CD1c-positive myeloid dendritic cell (primary cell): Measurements from ENCODE around the gene NCKAP5L.
"Not testable (repeated sequence)": the region's sequence is repeated elsewhere in the genome, so short reads cannot be mapped to it uniquely, and the experiment has no call there.

Experiments
- DNase-seq: peaks from one replicate; pipeline ENCODE4 v3.0.0-alpha.2; 2016; ENCODE audit errors: extremely low spot score

NCKAP5L gene

DNA sequence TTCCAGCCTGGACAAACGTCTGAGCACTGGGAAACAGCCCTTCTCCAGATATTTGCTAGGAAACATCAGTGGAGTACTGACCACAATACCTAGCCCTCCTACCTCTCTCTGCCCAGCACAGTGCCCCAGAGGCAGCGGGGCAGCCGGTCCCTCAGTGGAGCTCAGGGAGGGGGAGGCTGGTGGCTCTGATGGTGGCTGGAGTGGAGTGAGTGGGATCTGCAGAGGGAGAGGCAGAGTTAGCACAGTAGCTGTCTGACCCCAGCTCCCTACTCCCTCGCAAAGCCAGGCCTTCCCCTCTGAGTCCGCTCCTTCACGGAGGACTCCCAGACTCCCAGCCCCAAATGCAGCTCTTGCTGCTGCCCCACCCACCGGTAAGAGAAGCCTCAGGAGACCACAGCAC is 30.0 kb downstream of the NCKAP5L start:
- no peak for DNase-seq

DNA sequence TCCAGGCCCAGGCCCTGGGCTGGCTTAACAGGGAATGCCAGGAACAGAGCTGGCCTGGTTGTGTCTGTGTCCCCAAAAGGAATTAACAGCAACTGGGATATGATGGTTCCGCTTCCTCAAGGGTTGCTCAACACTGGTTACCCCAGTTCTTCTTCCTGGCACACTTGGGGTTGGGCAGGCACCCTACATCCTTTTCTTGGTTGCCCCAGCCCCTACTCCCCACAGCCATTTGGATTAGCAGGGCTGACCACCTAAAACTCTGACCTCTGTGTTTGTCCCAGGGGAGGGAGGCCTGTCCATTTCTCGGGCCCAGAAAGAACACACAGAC is 30.8 kb downstream of the NCKAP5L start:
- peak; percentile 41 for DNase-seq

DNA sequence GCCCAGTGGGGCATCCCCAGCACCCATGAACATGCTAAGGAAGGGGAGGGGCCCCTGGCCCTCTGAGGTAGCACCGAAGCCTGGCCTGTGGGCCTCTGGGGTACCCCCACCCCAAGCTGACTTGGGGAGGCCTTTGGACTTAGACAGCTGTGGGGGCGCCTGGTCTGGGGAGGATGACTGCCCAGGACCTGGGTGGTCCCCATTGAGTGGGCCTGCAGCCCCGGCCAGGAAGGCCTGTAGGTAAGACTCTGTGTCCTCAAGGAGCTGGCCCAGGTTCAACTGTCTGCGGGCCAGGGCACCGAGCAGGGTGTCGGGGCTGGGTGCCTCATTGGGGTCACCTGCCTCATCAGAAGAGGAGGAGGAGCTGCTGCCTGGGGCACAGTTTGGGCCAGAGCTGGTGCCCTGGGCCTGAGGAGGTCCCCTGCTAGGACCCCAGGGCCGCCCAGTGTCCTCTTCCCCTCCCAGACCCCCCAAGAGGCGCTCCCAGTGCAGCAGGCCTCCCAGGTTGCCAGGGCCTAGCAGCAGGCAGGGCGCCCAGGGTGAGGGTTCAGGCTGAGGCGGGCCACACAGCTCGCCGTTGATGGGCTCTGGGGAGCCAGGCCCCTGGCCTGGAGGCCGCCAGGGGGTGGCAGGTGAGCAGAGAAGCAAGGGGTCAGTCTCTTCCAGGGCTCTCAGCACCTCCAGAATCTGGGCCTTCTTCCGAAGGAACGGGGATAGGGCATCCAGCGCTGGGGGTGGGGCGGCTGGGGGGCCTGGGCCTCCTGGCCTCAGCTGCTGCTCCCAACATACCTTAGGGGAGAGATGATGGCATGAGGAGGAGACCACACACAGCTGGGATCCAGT is 31.4 kb downstream of the NCKAP5L start:
- DNase-seq, result no peak

DNA sequence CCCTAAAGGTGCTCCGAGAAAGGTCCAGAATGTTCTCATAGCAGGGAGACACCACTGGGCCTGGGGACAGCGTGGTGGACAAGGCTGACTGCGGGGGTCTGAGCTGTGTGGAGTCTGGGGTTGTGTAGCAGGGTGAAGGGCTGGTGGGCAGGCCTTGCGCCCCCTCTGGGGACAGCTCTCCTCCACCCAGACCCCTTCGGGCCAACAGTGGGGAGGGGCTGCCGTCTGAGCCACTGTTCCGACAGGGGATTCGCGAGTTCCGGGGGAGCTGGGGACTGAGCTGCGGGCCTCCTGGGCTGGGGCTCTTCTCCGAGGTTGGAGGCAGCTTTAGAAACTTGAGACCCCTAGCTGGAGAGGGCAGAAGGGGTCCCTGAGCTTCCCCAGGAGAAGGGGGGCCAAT is 32.1 kb downstream of the NCKAP5L start:
- DNase-seq, result no peak

DNA sequence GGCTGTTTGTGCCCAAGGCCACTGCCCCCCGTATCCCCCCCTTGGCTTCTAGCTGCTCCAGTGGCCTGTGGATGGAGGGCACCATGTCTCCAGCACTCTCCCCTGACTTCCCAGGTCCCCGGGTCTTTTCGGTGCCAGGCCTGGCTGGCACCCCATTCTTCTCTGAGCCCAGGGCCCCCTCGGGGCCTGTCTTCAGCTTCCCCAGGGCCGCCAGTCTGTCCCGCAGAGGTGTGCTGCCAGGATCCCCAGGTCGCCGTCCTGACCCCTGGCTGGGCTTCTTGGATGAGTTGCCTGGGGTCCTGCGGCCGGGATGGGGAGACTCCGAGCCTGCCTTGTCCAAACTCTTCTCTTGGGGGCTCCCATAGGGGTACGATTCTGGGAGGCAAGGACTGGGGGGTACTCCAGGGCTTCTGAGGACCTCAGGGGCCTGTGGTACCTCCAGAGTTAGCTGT is 32.5 kb downstream of the NCKAP5L start:
- DNase-seq, result no peak

DNA sequence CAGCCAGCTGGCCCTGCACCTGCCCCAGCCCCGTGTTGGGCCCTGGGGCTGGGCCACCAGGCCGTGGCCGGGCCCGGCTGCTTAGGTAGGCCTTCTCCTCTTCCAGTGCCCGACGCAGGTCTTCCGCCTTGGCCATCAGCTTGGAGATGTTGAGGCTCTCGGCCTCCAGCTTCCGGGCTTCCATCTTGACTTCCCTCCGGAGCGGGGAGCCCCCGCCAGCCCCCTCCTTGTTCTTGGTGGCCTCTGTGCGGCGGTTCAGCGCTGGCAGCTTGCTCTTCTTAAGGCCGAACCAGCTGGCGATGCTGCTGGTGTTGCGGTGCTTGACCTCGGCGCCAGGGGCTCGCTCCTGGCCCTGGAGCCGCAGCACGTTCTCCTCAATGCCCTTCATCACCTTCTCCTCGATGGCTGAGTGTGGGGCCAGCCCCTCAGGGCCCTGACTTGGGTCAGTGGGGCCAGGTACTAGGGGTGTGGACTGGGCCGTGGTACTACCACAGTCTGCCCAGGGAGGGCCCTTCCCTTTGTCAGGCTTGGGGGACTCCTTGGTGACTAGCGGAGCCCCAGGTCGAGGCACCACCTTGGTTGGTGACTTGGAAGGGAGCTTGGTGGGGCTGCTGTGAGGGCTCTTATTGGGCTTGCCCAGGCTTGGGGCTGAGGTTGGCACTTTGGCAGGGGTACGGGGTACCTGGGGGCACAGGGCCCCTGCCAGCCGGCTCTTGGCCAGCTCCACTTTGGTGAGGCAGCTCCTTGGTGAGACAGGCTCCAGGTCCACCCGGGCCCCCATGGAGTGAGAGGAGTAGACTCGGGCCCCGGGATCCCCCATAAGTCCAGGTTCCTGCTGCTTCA is 33.2 kb downstream of the NCKAP5L start:
- DNase-seq, result no peak

DNA sequence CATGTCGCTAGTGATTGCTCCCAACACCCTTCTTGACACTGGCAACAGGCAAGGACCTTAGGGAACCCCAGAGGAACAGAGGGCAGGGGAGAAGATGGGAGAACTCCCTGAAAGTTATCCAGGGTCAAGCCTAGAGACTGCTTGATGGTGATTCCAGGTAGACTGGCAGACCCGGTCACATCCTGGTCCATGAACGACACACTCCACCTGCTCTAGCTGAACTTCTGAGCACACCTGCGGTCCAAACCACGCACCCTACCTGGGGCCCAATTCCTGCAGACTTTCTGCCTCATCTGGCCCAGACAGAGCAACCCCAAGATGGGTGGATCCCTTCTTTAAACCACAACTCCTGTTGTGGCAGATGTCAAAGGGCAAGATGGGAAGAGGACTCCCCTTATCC is 34.2 kb downstream of the NCKAP5L start:
- DNase-seq, result no peak

DNA sequence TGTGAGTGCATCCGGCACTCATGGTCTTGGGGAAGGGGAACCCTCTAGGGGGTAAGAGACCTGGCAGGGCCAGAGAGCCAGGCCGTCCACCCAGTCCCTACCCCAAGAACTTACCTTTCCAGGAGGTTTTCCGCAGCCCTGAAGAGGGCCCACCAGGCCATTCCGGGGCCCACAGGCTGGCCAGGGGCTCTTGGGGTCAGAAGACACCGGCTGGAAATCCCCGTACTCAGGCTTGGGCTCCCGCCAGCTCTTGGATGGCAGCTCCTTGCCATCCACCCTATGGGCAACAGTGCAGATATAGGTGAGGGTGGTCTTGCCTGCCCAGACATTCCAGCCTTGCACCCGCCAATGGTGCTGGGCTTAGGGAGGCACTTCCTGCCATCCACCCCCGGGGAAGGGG is 34.6 kb downstream of the NCKAP5L start:
- DNase-seq, result no peak

DNA sequence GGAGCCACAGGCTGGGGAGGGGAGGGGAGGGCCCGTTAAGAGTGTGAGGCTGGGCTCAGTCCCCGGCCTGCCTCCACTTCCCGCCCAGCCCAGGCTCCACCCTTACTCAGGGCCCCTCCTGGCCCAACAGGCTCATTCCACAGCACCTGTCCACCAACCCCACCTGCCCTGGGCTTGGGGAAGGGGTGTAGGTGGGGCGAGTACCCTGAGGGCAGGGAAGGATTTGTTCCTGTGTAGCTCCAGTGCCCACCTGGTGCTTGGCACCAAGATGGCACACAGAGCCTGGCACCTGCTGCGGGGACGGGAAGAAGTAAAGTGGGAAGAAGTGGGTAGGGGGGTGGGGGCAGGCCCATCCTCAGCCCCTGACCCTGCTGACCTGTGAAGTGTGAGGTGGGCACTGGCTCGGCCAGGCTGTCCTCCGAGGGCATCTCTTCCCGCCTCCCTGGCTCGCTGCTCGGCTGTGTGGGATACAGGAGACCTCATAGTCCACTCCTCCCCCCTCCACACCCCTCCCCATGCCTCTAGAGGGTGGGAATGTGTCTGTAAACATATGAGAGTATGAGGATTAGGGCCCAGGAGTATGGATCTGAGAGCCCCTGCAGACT is 35.1 kb downstream of the NCKAP5L start:
- no peak for DNase-seq

DNA sequence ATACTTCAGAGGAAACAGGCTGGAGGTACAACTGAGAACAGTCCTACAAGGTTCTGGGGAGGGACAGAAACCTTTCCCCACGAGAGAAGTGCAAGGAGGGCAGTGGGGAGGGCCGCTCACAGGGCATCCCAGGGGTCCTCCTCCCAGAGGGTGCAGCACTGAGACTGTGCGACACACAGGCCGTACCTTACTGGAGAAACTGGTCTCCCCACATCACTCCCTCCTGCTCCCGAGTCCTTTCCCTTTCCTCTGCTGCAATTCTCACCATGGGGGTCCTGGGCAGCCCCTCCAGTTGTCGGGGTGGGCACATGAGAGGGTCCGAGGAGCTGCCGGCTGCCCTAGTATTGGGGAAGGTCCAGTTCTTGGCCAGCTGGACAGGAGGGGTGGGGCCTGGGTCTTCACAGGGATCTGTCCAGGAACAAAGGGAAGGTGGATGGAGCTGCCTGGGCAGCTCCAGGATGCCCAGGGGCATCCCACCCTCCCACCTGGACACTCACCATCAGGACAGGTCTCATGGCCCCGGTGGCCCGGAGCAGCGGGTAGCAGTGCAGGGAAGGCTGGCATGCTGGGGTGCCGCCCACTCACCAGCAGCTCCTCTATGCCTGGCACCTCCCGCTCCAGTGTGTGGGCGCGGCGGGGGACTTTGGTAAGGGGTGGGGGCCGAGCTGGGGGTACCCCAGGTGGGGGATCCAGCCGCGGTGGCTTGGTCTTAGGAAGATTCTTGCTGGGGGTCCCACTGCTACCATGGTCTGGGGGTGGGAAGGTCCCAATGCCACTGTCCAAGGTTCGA is 35.8 kb downstream of the NCKAP5L start:
- no peak for DNase-seq

DNA sequence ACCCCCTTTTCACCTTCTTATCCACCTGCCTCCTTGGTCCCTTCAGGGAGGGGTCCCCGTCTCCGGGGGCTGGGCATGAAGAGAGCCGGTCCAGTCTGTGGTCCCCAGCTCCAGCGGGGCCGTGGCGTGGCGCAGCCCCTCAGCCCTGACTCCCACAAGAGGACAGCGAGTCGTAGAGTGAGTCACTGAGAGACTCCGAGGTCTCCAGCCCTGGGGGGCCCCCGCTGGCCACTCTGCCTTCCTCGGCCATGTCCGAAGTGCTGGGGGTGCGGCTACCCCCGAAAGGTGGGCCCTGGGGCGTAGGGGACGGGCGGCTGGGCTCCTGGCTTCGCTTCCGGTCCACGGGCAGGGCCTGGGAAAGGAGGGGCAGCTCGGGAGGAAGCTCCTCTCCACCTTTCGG is 36.5 kb downstream of the NCKAP5L start:
- no peak for DNase-seq

DNA sequence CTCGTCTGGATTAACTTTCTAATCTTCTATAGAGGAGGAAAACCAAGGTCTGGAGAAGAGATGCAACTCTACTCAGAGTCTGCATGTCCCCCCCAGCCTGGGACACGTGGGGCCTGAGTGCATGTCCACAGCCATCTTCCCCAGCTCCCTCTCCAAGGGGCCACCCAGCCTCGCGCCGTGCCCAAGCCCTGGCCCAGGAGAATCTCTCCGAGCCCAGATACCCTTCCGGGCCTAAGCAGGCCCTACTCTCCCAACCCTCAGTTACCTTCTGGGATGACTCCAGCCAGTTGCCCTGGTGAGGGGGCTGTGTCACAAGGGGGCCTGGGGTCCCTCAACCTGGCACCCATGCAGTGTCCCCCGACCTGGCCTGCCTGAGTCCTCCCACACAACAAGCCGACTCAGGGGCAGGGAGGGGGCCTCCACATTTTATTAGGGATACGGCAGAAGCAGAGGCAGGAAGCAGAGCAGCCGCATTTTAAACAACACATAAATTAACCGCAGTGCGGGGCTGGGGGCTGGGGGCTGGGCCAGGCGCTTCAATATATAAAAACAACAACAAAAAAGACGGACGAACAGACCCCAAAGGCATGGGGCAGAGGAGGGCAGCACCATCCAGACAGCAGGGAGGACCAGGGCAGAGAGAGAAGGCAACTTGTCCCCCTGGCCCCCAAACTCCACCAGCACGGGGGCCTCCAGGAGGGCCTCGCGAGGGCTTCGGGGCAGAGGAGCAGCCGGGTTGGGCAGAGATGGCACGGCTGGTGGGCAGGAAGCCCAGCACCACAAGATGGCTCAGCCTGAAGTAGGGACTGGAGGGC is 37.3 kb downstream of the NCKAP5L start:
- no peak for DNase-seq

DNA sequence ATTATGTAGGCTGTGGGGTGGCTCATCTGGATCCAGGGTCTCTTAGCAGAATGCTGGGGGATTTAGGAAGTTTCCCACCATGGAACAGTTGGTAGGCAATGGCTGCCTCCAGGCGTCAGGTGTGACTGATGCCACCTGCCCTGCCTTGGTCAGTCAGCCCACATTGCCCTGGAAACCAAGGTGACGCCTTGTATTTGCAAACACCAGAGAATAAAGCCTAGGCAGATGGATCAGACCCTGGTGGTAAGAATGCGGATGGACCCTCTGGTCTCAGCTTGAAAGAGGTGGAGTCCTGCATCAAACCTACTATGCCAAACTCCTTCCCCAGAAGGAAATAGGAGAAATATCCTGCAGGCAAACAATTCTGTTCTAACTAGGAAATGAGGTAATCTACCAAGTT is 38.2 kb downstream of the NCKAP5L start:
- no peak for DNase-seq

DNA sequence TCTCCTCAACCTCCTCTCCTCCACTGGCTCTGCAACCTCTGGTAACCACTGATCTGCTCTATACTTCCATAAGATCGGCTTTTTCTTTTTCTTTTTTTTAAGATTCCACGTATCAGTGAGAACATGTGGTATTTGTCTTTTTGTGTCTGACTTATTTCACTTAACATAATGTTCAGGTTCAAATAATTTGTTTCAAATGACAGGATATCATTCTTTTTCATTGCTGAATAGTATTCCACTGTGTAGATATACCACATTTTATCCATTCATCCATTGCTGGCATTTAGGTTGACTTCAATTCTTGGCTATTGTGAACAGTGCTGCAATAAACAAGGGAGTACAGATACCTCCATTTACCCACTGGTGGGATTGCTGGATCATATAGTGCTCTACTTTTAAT is 40.5 kb downstream of the NCKAP5L start:
- no peak for DNase-seq

DNA sequence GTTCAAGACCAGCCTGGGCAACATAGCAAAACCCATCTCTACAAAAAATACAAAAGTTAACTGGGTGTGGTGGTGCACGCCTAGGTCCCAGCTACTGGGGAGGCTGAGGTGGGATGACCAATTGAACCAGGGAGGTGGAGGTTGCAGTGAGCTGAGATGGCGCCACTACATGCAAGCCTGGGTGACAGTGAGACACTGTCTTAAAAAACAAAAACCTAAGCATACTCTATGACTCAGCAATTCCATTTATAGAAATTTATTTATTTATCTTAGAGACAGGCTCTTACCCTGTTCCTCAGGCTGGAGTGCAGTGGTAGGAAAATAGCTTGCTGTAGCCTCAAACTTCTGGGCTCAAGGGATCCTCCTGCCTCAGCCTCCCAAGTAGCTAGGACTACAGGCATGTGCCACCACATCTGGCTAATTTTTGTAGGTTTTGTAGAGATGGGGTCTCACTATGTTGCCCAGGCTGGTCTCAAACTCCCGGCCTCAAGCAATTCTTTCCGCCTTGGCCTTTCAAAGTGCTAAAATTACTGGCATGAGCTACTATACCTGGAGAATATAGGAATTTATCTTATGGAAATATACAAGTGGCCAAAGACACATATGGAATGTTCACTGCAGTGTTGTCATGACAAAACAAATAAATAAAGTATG is 43.3 kb downstream of the NCKAP5L start:
- DNase-seq, result no peak

DNA sequence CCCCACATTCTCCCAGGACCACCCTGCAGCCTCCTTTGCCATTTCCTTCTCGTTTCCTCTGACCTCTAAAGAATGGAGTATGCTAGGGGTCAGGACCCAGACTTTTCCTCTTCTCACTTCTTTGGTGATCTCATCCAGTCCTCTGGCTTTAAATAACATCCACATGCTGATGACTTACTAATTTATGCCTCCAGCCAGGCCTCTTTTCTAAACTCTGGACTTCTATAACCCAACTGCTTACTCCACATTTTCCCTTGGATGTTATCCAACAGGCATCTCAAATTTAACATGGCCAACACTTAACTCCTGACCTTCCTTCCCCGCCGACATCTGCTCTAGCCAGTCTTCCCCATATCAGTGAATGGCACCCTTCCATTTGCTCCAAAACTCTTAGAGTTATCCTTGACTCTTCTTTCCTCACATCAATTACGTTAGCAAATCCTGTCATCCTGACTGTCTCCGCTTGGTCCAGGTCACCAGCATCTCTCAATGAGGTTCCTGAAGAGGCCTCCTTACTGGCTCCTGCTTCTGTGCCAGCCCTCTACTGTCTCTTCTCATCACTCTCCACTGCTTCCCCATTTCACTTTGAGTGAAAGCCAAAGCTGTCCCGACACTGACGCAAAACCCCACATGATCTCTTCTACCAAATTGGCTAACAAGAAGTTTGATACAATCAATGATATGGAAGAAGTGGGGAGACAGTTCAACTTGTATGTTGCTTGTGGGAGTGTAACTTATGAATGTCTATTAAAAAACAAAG is 44.1 kb downstream of the NCKAP5L start:
- peak; percentile 78 for DNase-seq

DNA sequence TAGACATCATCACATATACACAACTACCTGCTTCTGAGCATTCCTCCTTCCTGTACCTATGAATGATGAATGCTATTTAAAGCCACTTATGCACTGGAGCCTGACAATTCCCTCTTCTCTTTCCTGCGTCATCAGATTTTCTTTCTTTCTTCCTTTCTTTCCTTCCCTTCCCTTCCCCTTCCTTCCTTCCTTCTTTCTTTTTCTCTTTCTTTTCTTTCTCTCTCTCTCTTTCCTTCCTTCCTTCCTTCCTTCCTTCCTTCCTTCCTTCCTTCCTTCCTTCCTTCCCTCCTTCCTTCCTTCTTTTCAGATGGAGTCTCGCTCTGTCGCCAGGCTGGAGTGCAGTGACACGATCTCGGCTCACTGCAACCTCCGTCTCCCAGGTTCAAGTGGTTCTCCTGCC is 47.3 kb downstream of the NCKAP5L start:
- DNase-seq, result not testable (repeated sequence)

DNA sequence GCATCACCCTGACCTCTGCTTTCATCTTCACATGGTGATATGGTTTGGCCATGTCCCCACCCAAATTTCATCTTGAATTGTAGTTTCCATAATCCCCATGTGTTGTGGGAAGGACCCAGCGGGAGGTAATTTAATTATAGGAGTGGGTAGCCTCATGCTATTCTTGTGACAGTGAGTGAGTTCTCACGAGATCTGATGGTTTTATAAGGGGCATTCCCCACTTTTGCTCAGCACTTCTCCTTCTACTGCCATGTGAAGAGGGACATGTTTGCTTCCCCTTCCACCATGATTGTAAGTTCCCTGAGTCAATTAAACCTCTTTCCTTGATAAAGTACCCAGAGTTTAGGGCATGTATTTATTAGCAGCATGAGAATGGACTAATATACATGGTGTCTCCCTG is 48.6 kb downstream of the NCKAP5L start:
- DNase-seq, result peak; percentile 24

DNA sequence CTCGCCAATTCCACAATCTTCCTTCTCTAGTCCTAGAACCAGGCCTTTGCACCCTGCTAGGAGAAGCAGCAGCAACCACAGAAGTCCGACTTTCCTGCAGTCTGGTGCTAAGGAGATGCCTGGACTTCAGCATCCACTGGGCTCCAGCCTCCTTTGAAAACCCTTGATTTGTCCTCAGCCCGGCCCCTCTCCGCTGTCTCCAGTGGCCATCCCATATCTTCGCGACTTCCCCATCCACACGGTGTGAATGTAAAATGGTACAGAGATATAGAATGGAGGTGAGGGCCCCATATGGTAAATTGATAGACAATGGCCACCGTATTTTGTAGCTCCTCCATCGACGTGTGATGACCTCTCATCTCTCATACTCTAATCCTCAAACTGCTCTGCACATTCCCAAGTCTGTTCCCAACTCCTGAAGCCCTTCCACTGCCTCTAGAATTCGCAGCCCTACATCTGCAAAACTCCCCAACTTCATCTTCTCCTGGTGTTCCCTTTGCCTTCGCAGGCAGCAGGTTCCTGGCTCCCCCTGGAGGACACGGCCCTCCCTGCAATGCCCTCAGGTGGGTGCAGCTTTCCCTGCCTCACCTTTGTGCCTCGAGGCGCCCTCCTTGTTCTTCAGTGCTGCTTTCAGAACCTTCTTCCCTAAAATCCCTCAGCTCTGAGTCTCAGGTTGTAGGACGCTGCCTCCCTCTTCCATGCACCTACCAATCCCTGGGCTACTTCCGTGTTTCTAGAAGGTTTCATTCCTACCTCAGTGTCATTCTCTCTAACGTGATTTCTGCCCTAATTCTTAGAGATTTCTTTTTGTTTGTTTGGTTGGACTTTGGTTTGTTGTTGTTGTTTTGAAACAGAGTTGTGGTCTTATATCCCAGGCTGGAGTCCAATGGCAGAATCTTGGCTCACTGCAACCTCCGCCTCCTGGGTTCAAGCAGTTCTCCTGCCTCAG is 50.1 kb downstream of the NCKAP5L start:
- peak; percentile 44 for DNase-seq
